H1 (cell line): ENCODE data around the gene ZNF277. TPM values are rescaled to one million over a fixed set of nuclear protein-coding genes. Genes with fewer than 3 reads are reported as not detected.

Source experiments
- CTCF ChIA-PET: fragments of 300-600 bp; sonication (Branson Sonifier 250); formaldehyde crosslinking; loops from one replicate; lab custom pipeline; 2021; ENCODE audit not compliant: partially characterized antibody; lab: Charles Lee
- POLR2A ChIA-PET: fragments of 300-600 bp; sonication (Branson Sonifier 250); formaldehyde crosslinking; loops from one replicate; lab custom pipeline; 2021; ENCODE audit warnings: inconsistent platforms; ENCODE audit not compliant: partially characterized antibody; lab: Charles Lee
- DNase-seq, 2 experiments: peaks; one replicate each; pipeline versions ENCODE4 v3.0.0 to v3.0.0-alpha.2; 2010 to 2022; ENCODE audit warnings: low spot score in 2 of 2, low read depth in 1 of 2, mixed read lengths in 1 of 2
- FAIRE-seq: peaks from 2 replicates; lab custom pipeline; 2011; peaks lifted over from hg19 to GRCh38; lab: Jason Lieb, UNC
- H2AFZ ChIP-seq: 2 replicates; pipeline ENCODE4 v1.8.1; 2012; ENCODE audit warnings: low read length, inconsistent platforms
- H2AK5ac ChIP-seq: 2 replicates; pipeline ENCODE4 v1.6.1; 2013; ENCODE audit warnings: low read depth, low read length
- H2BK120ac ChIP-seq: replicated peaks from 2 replicates; pipeline ENCODE3; 2013; ENCODE audit warnings: low read depth, low read length, inconsistent platforms
- H2BK12ac ChIP-seq: 2 replicates; pipeline ENCODE4 v1.6.1; 2013; ENCODE audit warnings: low read depth, low read length
- H2BK15ac ChIP-seq: 2 replicates; pipeline ENCODE4 v1.6.1; 2013; ENCODE audit warnings: low read length
- H2BK20ac ChIP-seq: 2 replicates; pipeline ENCODE4 v1.6.1; 2013; ENCODE audit warnings: low read length
- H2BK5ac ChIP-seq: 2 replicates; pipeline ENCODE4 v1.6.1; 2013; ENCODE audit warnings: low read depth, low read length
- H3K14ac ChIP-seq: 2 replicates; pipeline ENCODE4 v1.6.1; 2013; ENCODE audit warnings: inconsistent platforms; ENCODE audit not compliant: insufficient read length
- H3K18ac ChIP-seq: 2 replicates; pipeline ENCODE4 v1.6.1; 2013; ENCODE audit warnings: low read length; ENCODE audit errors: extremely low read depth
- H3K23ac ChIP-seq: 2 replicates; pipeline ENCODE4 v1.6.1; 2013; ENCODE audit warnings: inconsistent platforms; ENCODE audit not compliant: insufficient read length
- H3K23me2 ChIP-seq: 2 replicates; pipeline ENCODE4 v1.6.1; 2013; ENCODE audit warnings: low read depth, low read length
- H3K27ac ChIP-seq: 2 replicates; pipeline ENCODE4 v1.6.1; 2011; ENCODE audit warnings: low read depth, low read length, inconsistent platforms
- H3K27me3 ChIP-seq, 4 experiments: replicated peaks in 1 of 4; 1 replicate in 1 of 4; 2 replicates in 3 of 4; pipeline versions ENCODE4 v1.6.1 to v1.8.1; 2011 to 2013; ENCODE audit warnings: low read length in 3 of 4, mild to moderate bottlenecking in 3 of 4, inconsistent platforms in 2 of 4, mixed read lengths in 2 of 4, moderate library complexity in 1 of 4; ENCODE audit not compliant: control insufficient read depth in 3 of 4, insufficient read depth in 3 of 4; ENCODE audit errors: extremely low read depth in 1 of 4
- H3K36me3 ChIP-seq, 4 experiments: 2 replicates each; pipeline versions ENCODE4 v1.6.1 to v1.8.1; 2011 to 2013; ENCODE audit warnings: mild to moderate bottlenecking in 4 of 4, low read length in 3 of 4, moderate library complexity in 2 of 4, control low read depth in 1 of 4, inconsistent platforms in 1 of 4; ENCODE audit not compliant: insufficient read depth in 4 of 4, control insufficient read depth in 2 of 4
- H3K4ac ChIP-seq: replicated peaks from 2 replicates; pipeline ENCODE3; 2013; ENCODE audit warnings: low read length, low read depth, mixed read lengths, inconsistent platforms; ENCODE audit not compliant: insufficient read length
- H3K4me1 ChIP-seq, 4 experiments: replicated peaks in 1 of 4; 1 replicate in 1 of 4; 2 replicates in 3 of 4; pipeline versions ENCODE4 v1.6.1 to v1.8.1; 2011 to 2013; ENCODE audit warnings: low read length in 3 of 4, inconsistent platforms in 2 of 4, mixed read lengths in 1 of 4; ENCODE audit not compliant: insufficient read depth in 4 of 4, control insufficient read depth in 3 of 4
- H3K4me2 ChIP-seq, 2 experiments: 2 replicates each; pipeline versions ENCODE4 v1.6.1 to v1.8.1; 2011 to 2013; ENCODE audit warnings: low read depth in 2 of 2, low read length in 2 of 2, control low read depth in 1 of 2, inconsistent platforms in 1 of 2, mild to moderate bottlenecking in 1 of 2; ENCODE audit not compliant: insufficient read depth in 1 of 2
- H3K4me3 ChIP-seq, 4 experiments: fragments of 200-600, 300-600 bp in 1 of 4; sonication (generic), shearing (Covaris generic), sonication (Bioruptor Twin) in 1 of 4; 2 replicates each; pipeline versions ENCODE4 v1.5.1 to v1.8.1; 2011 to 2016; ENCODE audit warnings: low read length in 4 of 4, low read depth in 3 of 4, control low read depth in 2 of 4, inconsistent platforms in 2 of 4, mild to moderate bottlenecking in 2 of 4, mixed read lengths in 1 of 4, moderate library complexity in 1 of 4; ENCODE audit not compliant: insufficient read depth in 2 of 4; ENCODE audit errors: extremely low read depth in 1 of 4
- H3K56ac ChIP-seq: replicated peaks from 2 replicates; pipeline ENCODE3; 2013; ENCODE audit warnings: low read depth, mild to moderate bottlenecking, mixed read lengths, low read length, inconsistent platforms; ENCODE audit not compliant: insufficient read length
- H3K79me1 ChIP-seq: 2 replicates; pipeline ENCODE4 v1.6.1; 2013; ENCODE audit warnings: low read depth, low read length, control low read depth
- H3K79me2 ChIP-seq, 2 experiments: 2 replicates each; pipeline versions ENCODE4 v1.6.1 to v1.8.1; 2012 to 2013; ENCODE audit warnings: low read length in 2 of 2, mild to moderate bottlenecking in 2 of 2, inconsistent platforms in 1 of 2; ENCODE audit not compliant: insufficient read depth in 2 of 2, control insufficient read depth in 1 of 2
- H3K9ac ChIP-seq, 4 experiments: replicated peaks in 1 of 4; 1 replicate in 1 of 4; 2 replicates in 3 of 4; pipeline versions ENCODE4 v1.6.1 to v1.8.1; 2011 to 2013; ENCODE audit warnings: low read depth in 3 of 4, low read length in 3 of 4, control low read depth in 2 of 4, mild to moderate bottlenecking in 2 of 4, moderate library complexity in 2 of 4, inconsistent platforms in 1 of 4; ENCODE audit errors: extremely low read depth in 1 of 4
- H3K9me3 ChIP-seq, 2 experiments: 2 replicates each; pipeline versions ENCODE4 v1.6.1 to v1.8.1; 2012 to 2013; ENCODE audit warnings: mild to moderate bottlenecking in 2 of 2, moderate library complexity in 2 of 2, control low read depth in 1 of 2, inconsistent platforms in 1 of 2, low read depth in 1 of 2, low read length in 1 of 2, mixed read lengths in 1 of 2; ENCODE audit not compliant: insufficient read depth in 2 of 2
- H4K20me1 ChIP-seq, 2 experiments: replicated peaks in 1 of 2; 2 replicates each; pipeline versions ENCODE3 to v1.8.1; 2011 to 2013; ENCODE audit warnings: inconsistent platforms in 2 of 2, low read length in 2 of 2, mild to moderate bottlenecking in 1 of 2; ENCODE audit not compliant: insufficient read depth in 2 of 2, control insufficient read depth in 1 of 2
- H4K5ac ChIP-seq: 2 replicates; pipeline ENCODE4 v1.6.1; 2013; ENCODE audit warnings: low read length, low read depth, mixed read lengths, inconsistent platforms; ENCODE audit not compliant: insufficient read length
- H4K8ac ChIP-seq: 2 replicates; pipeline ENCODE4 v1.8.0; 2013; ENCODE audit warnings: mild to moderate bottlenecking, moderate library complexity, low read length, inconsistent platforms; ENCODE audit not compliant: insufficient read depth; ENCODE audit errors: extremely low read depth
- H4K91ac ChIP-seq: replicated peaks from 2 replicates; pipeline ENCODE3; 2013; ENCODE audit warnings: low read length, mixed read lengths, inconsistent platforms; ENCODE audit not compliant: insufficient read length
- MAX ChIP-seq: IDR thresholded peaks from 2 replicates; pipeline ENCODE4 v1.6.1; 2012; ENCODE audit warnings: inconsistent platforms
- RAD21 ChIP-seq, 2 experiments: IDR thresholded peaks in 1 of 2; conservative IDR thresholded peaks in 1 of 2; 2 replicates each; pipeline ENCODE4 v1.6.1; 2011; ENCODE audit warnings: low read depth in 2 of 2, low read length in 2 of 2, improper control_type of control experiment in 1 of 2, inconsistent platforms in 1 of 2, mild to moderate bottlenecking in 1 of 2, moderate library complexity in 1 of 2
- SIRT6 ChIP-seq: IDR thresholded peaks from one replicate; pipeline ENCODE4 v1.7.1; 2012; ENCODE audit warnings: low read length, inconsistent platforms
- WGBS, 2 experiments: shearing (Covaris generic) in 1 of 2; methylation state at CpG; one replicate each; pipeline versions ENCODE4 v1.1.6 to v1.1.7; 2013 to 2015; ENCODE audit warnings: low lambda C conversion rate in 2 of 2, mixed read lengths in 2 of 2, inconsistent platforms in 1 of 2, low coverage in 1 of 2, missing lambda C conversion rate in 1 of 2; ENCODE audit not compliant: insufficient replicate concordance in 2 of 2, insufficient coverage in 1 of 2, insufficient read length in 1 of 2; ENCODE audit errors: extremely low coverage in 1 of 2, missing lambda C conversion rate in 1 of 2; 5-methylcytosine and 5-hydroxymethylcytosine counted together
- polyA plus RNA-seq, 7 experiments: library from polyadenylated mRNA; depleted of rRNA in 3 of 7; stranded (reverse) in 5 of 7; unstranded in 2 of 7; fragments of >200 nt in 5 of 7; fragments of 200-250 nt in 2 of 7; gene quantifications; 1 replicate in 5 of 7; 2 replicates in 1 of 7; 4 replicates in 1 of 7; pipeline versions ENCODE4 v1.2.1 to v1.2.3, GENCODE V29; 2011 to 2013; ENCODE audit warnings: missing spikeins in 2 of 7, mixed read lengths in 2 of 7
- total RNA-seq: library from RNA; stranded (reverse); fragmentation: NEBNext Ultra II Directional; extraction: Animal tissue kit (Norgen Biotek cat#: 25700); gene quantifications from 2 replicates; pipeline ENCODE4 v1.2.1, GENCODE V29; 2021

The ZNF277 gene
- total and polyA plus RNA-seq, 2 of the 8 experiments (the other 6 are each of a cell fraction or from before 2014, with no cell fraction given) = 5.1 to 21.7 TPM

- Histone ChIP-seq H3K4me1 (no peaks in the 10 kb centered on the region), H3K9ac (no peak overlapping the region), H3K27ac (no peak overlapping the region), H3K18ac (no peak overlapping the region), H3K14ac (no peak overlapping the region), H3K4me3 (no peak overlapping the region), H4K20me1 (no peaks in the 10 kb centered on the region), H3K36me3 (peaks cover 0 to 2% (median under 1%) of the 10 kb centered on the region in 4 experiments; a peak in 2 of 8 replicates), H3K4me2 (no peak overlapping the region), H2BK5ac (no peak overlapping the region), H3K56ac (no peak overlapping the region), H2AK5ac (no peak overlapping the region), H2BK20ac (no peak overlapping the region), H3K4ac (no peak overlapping the region), H3K9me3 (no peaks in the 10 kb centered on the region), H3K79me1 (no peaks in the 10 kb centered on the region), H2BK120ac (no peak overlapping the region), H2BK15ac (no peak overlapping the region), H3K79me2 (no peaks in the 10 kb centered on the region), H3K23me2 (no peaks in the 10 kb centered on the region), H2BK12ac (no peak overlapping the region), H4K5ac (no peak overlapping the region), H2AFZ (no peak overlapping the region), H3K23ac (no peak overlapping the region), H4K8ac (no peak overlapping the region), H3K27me3 (no peaks in the 10 kb centered on the region), H4K91ac (no peak overlapping the region)
- ChIA-PET CTCF (interaction anchor here (0.9 to 1.2 kb wide), 3 partner anchors 9 to 414 kb away, joined by 3 read pairs; no protein-coding TSS in a partner anchor), POLR2A (no interaction called here)
- FAIRE-seq = no peak
- WGBS, 2 experiments = 92% methylated on average over 4 of the region's 4 CpGs; no CpG with 5 or more reads in 1 of the 2 experiments
- no peak for DNase-seq
- TF ChIP-seq SIRT6 (no peak), MAX (no peak), RAD21 (IDR thresholded peaks at IDR 0.05 in 1 of 2, conservative IDR thresholded peaks at IDR 0.05 in 1 of 2; ENCODE audit: low read depth in 2 of 2, low read length in 2 of 2) (no peak)
Measured at GRCh38 chr7:112293416-112293815, 86.9 kb downstream of the ZNF277 start.
